K562 (cell line): ENCODE results near the gene OSBPL7. TPM values are rescaled to one million over a fixed set of nuclear protein-coding genes. Genes with fewer than 3 reads are reported as not detected.

Experiments
- ATAC-seq: fragments of 200-7000 bp; cut with Tn5 transposase; 3 replicates; pipeline ENCODE4 v1.9.1; 2020; ENCODE audit warnings: moderate library complexity
- BruUV-seq: library from RNA; stranded (reverse); fragments of 400-500 nt; replicated peaks from 2 replicates; lab custom pipeline; 2021; lab: Mats Ljungman, UMichigan
- CTCF ChIA-PET: fragments of 300-600 bp; formaldehyde crosslinking; extraction: SDS; loops from one replicate; lab custom pipeline; 2021; ENCODE audit warnings: low intra/inter-chr PET ratio; lab: Yijun Ruan, JAX
- POLR2A ChIA-PET: fragments of 300-600, 350-650 bp; sonication (Branson Sonifier 250); formaldehyde crosslinking; extraction: SDS; loops from one replicate; lab custom pipeline; 2021; ENCODE audit warnings: antibody characterized with exemption, inconsistent platforms; lab: Yijun Ruan, JAX
- DNase-seq, 4 experiments: peaks; one replicate each; pipeline versions ENCODE4 v3.0.0 to v3.0.0-alpha.2; 2011 to 2018; ENCODE audit warnings: low spot score in 3 of 4, mixed read lengths in 3 of 4; ENCODE audit errors: extremely low read depth in 1 of 4
- FAIRE-seq: peaks from 2 replicates; lab custom pipeline; 2011; peaks lifted over from hg19 to GRCh38; lab: Jason Lieb, UNC
- H2AFZ ChIP-seq: 2 replicates; pipeline ENCODE4 v1.6.0; 2011; ENCODE audit warnings: low read depth, low read length, control low read depth, inconsistent platforms
- H3K27ac ChIP-seq: fragments of 200-600 bp; 3 replicates; pipeline ENCODE4 v1.8.0; 2011; ENCODE audit warnings: low read depth, mild to moderate bottlenecking, control low read depth, inconsistent platforms, low read length, moderate library complexity, mixed read lengths; ENCODE audit errors: extremely low read depth
- H3K27me3 ChIP-seq, 2 experiments: fragments of 300-600 bp in 1 of 2; 2 replicates in 1 of 2; 3 replicates in 1 of 2; pipeline versions ENCODE4 v1.6.0 to v1.8.0; 2011; ENCODE audit warnings: inconsistent platforms in 2 of 2, low read length in 2 of 2, mild to moderate bottlenecking in 1 of 2, mixed read lengths in 1 of 2, moderate library complexity in 1 of 2; ENCODE audit not compliant: control insufficient read depth in 2 of 2, insufficient read depth in 2 of 2
- H3K36me3 ChIP-seq: fragments of 300-600 bp; 3 replicates; pipeline ENCODE4 v1.8.0; 2011; ENCODE audit warnings: mild to moderate bottlenecking, low read length, inconsistent platforms; ENCODE audit not compliant: control insufficient read depth, insufficient read depth
- H3K4me1 ChIP-seq, 2 experiments: fragments of 200-600 bp in 1 of 2; replicated peaks in 1 of 2; 2 replicates in 1 of 2; 3 replicates in 1 of 2; pipeline versions ENCODE4 v1.5.1 to v1.8.0; 2011; ENCODE audit warnings: inconsistent platforms in 2 of 2, low read length in 2 of 2, mild to moderate bottlenecking in 1 of 2, mixed read lengths in 1 of 2, moderate library complexity in 1 of 2; ENCODE audit not compliant: control insufficient read depth in 2 of 2, insufficient read depth in 2 of 2
- H3K4me2 ChIP-seq: 2 replicates; pipeline ENCODE4 v1.6.1; 2011; ENCODE audit warnings: low read length, control low read depth, inconsistent platforms, mixed read lengths; ENCODE audit not compliant: insufficient read depth
- H3K4me3 ChIP-seq: fragments of 200-600 bp; sonication (generic), shearing (Covaris generic); 2 replicates; pipeline ENCODE4 v1.5.1; 2016; ENCODE audit warnings: control low read depth, inconsistent platforms
- H3K79me2 ChIP-seq: fragments of 200-600 bp; 3 replicates; pipeline ENCODE4 v1.8.0; 2011; ENCODE audit warnings: low read length, inconsistent platforms; ENCODE audit not compliant: control insufficient read depth, insufficient read depth
- H3K9ac ChIP-seq, 2 experiments: 2 replicates each; pipeline versions ENCODE4 v1.6.0 to v1.6.1; 2011; ENCODE audit warnings: low read depth in 2 of 2, low read length in 2 of 2, control low read depth in 1 of 2, inconsistent platforms in 1 of 2, mild to moderate bottlenecking in 1 of 2, mixed read lengths in 1 of 2; ENCODE audit not compliant: insufficient read depth in 1 of 2
- H3K9me1 ChIP-seq: one replicate; pipeline ENCODE4 v1.6.0; 2011; ENCODE audit warnings: inconsistent platforms, mild to moderate bottlenecking, low read length, moderate library complexity; ENCODE audit not compliant: control insufficient read depth, insufficient read depth
- H3K9me3 ChIP-seq: replicated peaks from 2 replicates; pipeline ENCODE4 v1.5.1; 2011; ENCODE audit warnings: low read depth, low read length, inconsistent platforms; ENCODE audit not compliant: control insufficient read depth, insufficient read depth
- H4K20me1 ChIP-seq: replicated peaks from 2 replicates; pipeline ENCODE4 v1.6.1; 2011; ENCODE audit warnings: low read length, inconsistent platforms, mixed read lengths; ENCODE audit not compliant: control insufficient read depth, insufficient read depth
- NBN ChIP-seq: fragments of 450-650 bp; IDR thresholded peaks from 2 replicates; pipeline ENCODE4 v1.6.1; 2016; ENCODE audit warnings: low read depth, mild to moderate bottlenecking
- TBP ChIP-seq: optimal IDR thresholded peaks from 2 replicates; pipeline ENCODE3; 2011; ENCODE audit warnings: low read depth, low read length, improper control_type of control experiment
- WGBS: fragments of 100-300 bp; shearing (Covaris generic); methylation state at CpG from one replicate; pipeline ENCODE4 v1.1.6; 2016; ENCODE audit warnings: low coverage, mixed read lengths; ENCODE audit not compliant: insufficient coverage; ENCODE audit errors: missing lambda C conversion rate; 5-methylcytosine and 5-hydroxymethylcytosine counted together
- in situ Hi-C: fragments of 300-500 bp; cut with MboI; formaldehyde crosslinking; loops from 4 replicates; pipeline ENCODE4 v1.15.0; 2018; ENCODE audit warnings: inconsistent platforms, mixed read lengths
- intact Hi-C: fragments of 100-400 bp; cut with micrococcal nuclease; formaldehyde crosslinking; loops from 2 replicates; pipeline ENCODE4 v1.14.2; 2022
- polyA plus RNA-seq, 8 experiments: library from polyadenylated mRNA; depleted of rRNA in 4 of 8; stranded (reverse) in 5 of 8; unstranded in 3 of 8; fragments of >200 nt; fragmentation: Nextera tagmentation in 2 of 8; fragmentation: Illumina TruSeq in 1 of 8; extraction: Ambion mirVana in 2 of 8; extraction: Trizol in 1 of 8; gene quantifications; 2 replicates each; pipeline versions ENCODE4 v1.2.1 to v1.2.3, GENCODE V29; 2011 to 2014; ENCODE audit warnings: inconsistent platforms in 1 of 8, missing spikeins in 1 of 8
- total RNA-seq, 7 experiments: library from RNA; depleted of rRNA in 6 of 7; stranded (reverse); fragments of >200 nt in 6 of 7; fragmentation: Illumina TruSeq in 2 of 7; extraction: Trizol in 2 of 7; gene quantifications; 2 replicates each; pipeline versions ENCODE4 v1.2.1 to v1.2.3, GENCODE V29; 2011 to 2021; ENCODE audit warnings: low replicate concordance in 1 of 7

The OSBPL7 gene
- total and polyA plus RNA-seq, 9 of the 15 experiments (the other 6 are each of a cell fraction or from before 2014, with no cell fraction given), result 0.32 to 11.9 (median 5.8) TPM

- no TSS peak for BruUV-seq
- in situ Hi-C loops (no loop called here), intact Hi-C loops (no loop called here)
- Histone ChIP-seq H3K4me2 (no peak overlapping the region), H3K36me3 (peaks cover 20% of the 10 kb centered on the region; the same call in 1 of the 3 replicates), H3K79me2 (peaks cover 12% of the 10 kb centered on the region), H3K9me3 (no peaks in the 10 kb centered on the region), H3K27ac (no peak overlapping the region), H3K4me3 (no peak overlapping the region), H4K20me1 (no peaks in the 10 kb centered on the region), H3K9me1 (no peaks in the 10 kb centered on the region), H2AFZ (no peak overlapping the region), H3K27me3 (no peaks in the 10 kb centered on the region), H3K4me1 (peaks cover 35 to 38% of the 10 kb centered on the region in 2 experiments), H3K9ac (peak overlapping the region in 1 of 2 experiments; percentile 14; a peak in 1 of 4 replicates)
- ATAC-seq (no peak), DNase-seq (no peak), FAIRE-seq (no peak)
- no peak for TF ChIP-seq TBP
- CTCF ChIA-PET, result no interaction called here
- WGBS, result 100% methylated on average over 3 of the region's 6 CpGs
- POLR2A ChIA-PET, result interaction anchor here (0.6 to 1.7 kb wide), 4 partner anchors 9 to 59 kb away, joined by 3 to 5 read pairs (median 3); no protein-coding TSS in a partner anchor
These were observed 15.0 kb upstream of the OSBPL7 start for GRCh38 chr17:47836601-47837000.

DNA sequence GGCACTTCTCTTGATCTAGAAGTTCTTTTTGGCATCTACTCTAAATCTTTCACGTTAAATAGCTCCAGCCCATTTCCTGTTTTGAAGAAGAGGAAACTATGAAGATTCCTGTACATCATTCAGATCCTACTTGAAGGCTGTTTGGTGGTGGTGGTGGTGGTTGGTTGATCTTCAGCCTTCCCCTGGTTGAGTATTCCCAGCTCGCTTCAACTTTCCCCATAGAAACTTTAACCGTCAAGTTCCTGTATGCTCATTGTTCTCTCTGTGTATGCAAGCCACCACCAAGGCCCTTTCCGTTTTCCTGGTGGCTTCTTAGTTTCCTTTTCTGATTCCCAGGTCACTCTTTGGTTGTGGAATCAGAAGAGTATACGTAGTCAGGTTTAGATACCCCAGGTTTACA is 13.2 kb upstream of the OSBPL7 start:
- H3K9ac ChIP-seq, result no peak overlapping the region
- peaks cover 20% of the 10 kb centered on the region; the same call in 2 of the 3 replicates for H3K36me3 ChIP-seq
- WGBS, result 58% methylated on average over 5 of the region's 5 CpGs
- no peak for TF ChIP-seq NBN
- H4K20me1 ChIP-seq, result 0 out of 2 replicates have a peak, but pooled peaks cover 4% of the 10 kb centered on the region
- intact Hi-C loops, result loop anchor here (5.0 kb wide), 1 partner anchor 57 kb away; no protein-coding TSS in a partner anchor
- H3K9me1 ChIP-seq, result no peaks in the 10 kb centered on the region
- DNase-seq, result no peak
- no peak overlapping the region for H3K4me3 ChIP-seq
- H3K27ac ChIP-seq, result peak overlapping the region; percentile 37; the same call in 2 of the 3 replicates
- in situ Hi-C loops, result no loop called here
- H3K4me2 ChIP-seq, result no peak overlapping the region; the same call in 1 of the 2 replicates
- ATAC-seq, result no peak
- H2AFZ ChIP-seq, result no peak overlapping the region
- no peak for FAIRE-seq
- ChIA-PET POLR2A (interaction anchor here (0.7 kb wide), 1 partner anchor 1216 kb away, joined by 4 read pairs; no protein-coding TSS in a partner anchor), CTCF (no interaction called here)
- no peaks in the 10 kb centered on the region for H3K9me3 ChIP-seq
- no TSS peak for BruUV-seq
- peaks cover 28 to 30% of the 10 kb centered on the region in 2 experiments for H3K4me1 ChIP-seq
- no peaks in the 10 kb centered on the region for H3K27me3 ChIP-seq
- H3K79me2 ChIP-seq, result peaks cover 17% of the 10 kb centered on the region
